C1 segment of cervical spinal cord (tissue), 14 donors: ENCODE data around the gene AKAP13.
A peak's percentile ranks its signal among the peaks of the same experiment; 100 is the strongest.

Experiments
- DNase-seq, 14 donors: peaks; one replicate each; lab custom pipeline; 2025; lab: John Stamatoyannopoulos, UW

The AKAP13 gene

DNA sequence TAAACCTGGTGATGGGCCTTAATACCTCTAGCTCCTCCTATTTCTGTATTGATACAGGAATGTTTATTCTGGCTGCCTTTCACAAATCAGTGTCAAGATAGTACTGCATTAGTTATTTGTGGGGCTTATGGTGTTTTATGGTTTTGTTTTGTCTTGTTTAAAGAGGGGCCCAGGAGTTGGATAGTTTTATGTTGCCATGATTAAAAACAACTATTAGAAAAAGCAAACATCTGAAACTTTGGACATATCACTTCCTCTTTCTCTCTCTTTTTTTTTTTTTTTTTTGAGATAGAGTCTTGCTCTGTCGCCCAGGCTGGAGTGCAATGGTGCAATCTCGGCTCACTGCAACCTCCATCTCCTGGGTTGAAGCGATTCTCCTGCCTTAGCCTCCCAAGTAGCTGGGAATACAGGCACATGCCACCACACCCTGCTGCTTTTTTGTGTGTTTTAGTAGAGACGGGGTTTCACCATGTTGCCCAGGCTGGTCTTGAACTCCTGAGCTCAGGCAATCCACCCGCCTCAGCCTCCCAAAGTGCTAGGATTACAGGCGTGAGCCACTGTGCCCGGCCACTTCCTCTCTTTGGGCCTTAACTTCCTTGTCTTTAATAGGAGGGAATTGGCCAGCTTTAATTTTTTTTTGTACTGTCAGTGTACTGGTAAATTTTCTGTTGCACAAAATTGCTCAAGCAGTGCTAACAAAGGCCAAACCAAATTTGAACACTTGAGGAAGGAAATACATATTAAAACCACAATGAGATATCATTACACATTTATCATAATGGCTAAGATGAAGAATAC, 155.3 kb downstream of the AKAP13 start:
- DNase-seq: peak in 1 of 14 donors; percentile 2

- DNase-seq: no peak
Observed at GRCh38 chr15:85536341-85536740, 155.9 kb downstream of the AKAP13 start.

GRCh38 chr15:85539491-85539890, 159.1 kb downstream of the AKAP13 start:
- no peak for DNase-seq

- DNase-seq: no peak
Observed at GRCh38 chr15:85540085-85540797, 159.8 kb downstream of the AKAP13 start.

DNA sequence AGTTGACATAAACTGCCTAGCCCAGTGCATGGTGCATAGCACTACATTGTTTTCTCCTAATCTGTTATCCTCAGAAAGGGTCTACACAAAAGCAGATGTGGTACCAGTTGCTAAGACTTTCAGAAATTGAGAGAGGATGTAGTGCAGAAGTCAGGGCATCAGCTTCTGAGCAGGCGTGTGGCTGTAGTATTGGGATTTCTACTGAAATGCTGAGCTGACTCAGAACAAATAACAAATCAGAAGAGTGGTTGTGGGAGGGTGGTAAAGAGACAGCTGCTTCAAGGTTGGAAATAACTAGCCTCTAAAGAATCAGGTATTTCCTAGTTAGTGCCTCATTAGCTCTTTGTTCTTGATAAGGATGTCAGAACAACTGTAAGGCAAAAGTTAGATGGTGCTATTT, 161.3 kb downstream of the AKAP13 start:
- no peak for DNase-seq

GRCh38 chr15:85542488-85542887, 162.1 kb downstream of the AKAP13 start:
- no peak for DNase-seq

- DNase-seq: no peak
Observed at GRCh38 chr15:85542895-85543331, 162.5 kb downstream of the AKAP13 start.

DNA sequence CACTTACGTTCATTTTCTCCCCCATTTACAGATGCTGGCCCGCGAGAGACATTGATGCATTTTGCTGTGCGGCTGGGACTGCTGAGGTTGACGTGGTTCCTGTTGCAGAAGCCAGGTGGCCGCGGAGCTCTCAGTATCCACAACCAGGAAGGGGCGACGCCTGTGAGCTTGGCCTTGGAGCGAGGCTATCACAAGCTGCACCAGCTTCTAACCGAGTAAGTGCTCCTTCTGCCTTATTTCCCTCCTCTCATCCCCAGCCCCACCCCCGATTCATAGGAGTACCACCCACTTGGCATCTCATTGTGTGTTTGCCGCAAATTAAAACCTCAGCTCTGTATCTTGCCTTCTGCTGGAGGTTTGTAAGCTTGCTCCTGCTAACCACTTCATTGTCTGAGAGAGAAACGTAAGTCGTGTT, 163.3 kb downstream of the AKAP13 start:
- peak in 5 of 14 donors; percentile 1 to 19 (median 11) for DNase-seq

- DNase-seq: no peak
Observed at GRCh38 chr15:85545185-85545584, 164.8 kb downstream of the AKAP13 start.

- DNase-seq: no peak
Observed at GRCh38 chr15:85545752-85546151, 165.3 kb downstream of the AKAP13 start.

DNA sequence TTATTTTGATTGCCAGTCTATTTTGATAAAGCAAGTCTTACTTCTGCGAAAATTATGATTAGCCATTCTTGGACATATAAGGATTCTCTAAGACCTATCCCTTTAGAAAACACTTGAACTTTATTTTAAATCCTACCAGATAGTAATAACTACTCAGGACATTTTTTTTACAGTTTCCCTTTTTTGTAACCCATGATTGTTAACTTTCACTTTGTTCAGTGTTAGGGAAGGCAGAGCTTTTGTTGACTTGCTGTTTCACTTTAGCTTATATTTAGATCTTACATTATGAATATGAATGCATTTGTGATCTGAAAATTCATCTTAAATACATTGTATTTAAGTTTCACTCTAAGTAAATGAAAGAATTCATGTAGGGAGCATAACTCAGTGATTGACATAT, 167.0 kb downstream of the AKAP13 start:
- DNase-seq: no peak

DNA sequence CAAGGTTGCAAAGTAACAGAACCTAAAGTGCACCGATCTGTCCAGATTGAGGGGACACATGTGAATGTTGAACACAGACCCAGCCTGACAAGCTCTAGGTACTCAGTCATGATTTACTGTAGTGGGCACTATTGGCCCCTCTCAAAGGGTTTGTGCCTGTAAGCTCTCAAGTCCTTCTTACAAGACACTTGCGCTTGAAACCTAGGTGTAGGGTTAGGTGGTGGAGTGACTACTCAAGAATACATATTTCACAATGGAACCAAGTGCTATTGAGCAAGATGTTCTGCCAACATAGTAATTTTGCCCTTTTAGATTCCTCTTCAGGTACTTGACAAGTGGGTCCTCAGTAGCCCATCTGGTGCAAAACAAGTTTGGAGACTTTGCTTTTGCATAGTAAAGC, 169.9 kb downstream of the AKAP13 start:
- no peak for DNase-seq

GRCh38 chr15:85551221-85551832, 170.9 kb downstream of the AKAP13 start:
- DNase-seq: no peak

DNA sequence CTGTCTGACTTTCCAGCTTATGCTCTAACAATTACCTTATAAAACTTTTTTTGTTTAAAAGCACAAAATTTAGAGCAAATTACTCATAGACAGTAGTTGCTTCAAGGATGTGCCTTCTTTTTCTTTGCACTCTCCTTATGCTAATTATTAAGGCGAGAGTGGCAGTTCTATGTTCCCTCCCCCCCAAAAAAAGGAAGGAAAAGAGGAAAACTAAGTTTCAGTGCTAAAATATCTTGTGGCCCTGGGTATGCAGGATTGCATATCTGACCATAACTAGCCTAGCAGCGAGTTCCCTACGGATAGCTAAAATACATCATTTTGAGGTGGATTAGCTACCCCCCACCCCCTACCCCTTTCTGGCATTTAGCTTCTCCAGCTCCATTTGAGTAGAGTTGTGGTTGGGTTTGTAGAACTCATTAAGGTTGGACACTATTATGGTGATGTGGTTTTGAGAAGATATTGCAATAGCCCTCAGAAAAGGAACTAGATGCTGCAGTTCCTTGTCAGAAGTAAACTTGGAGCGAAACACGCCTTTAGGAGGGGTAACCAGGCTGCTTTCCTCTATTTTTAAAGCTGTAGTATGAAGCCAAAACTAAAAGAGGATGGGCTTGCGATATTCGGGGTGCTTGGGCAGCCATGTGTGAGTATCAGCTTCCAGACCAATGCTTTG, 174.6 kb downstream of the AKAP13 start:
- no peak for DNase-seq

DNA sequence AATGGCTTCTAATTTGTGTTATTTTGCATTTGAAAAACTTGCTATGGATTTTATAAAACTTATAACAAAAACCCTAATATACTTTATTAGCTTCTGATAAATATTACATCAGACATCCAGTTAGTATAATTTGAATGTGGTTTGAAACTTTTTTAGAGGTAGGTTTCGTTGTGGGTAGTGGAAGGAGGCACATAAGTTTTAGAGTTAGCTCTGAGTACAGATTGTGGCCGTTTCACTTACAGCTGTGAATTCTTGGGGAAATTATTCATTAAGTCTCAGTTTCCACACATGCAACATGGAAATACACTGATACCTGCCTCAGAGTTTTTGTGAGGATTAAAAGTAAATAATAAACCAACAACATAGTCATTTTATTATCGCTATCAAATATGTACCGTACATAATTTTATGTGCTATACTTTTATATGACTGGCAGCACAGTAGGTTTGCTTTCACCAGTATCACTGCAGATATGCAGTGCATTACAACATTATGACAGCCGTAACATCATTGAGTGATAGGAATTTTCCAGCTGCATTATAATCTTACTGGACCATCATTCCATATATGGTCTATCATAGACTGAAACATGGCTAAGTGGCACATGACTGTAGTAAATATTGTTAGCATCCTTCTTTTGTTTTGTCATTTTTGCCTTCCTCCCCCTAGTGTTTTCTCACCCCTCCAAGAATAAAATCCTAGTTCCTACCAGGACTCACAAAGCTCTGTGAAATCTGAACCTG, 175.6 kb downstream of the AKAP13 start:
- no peak for DNase-seq

DNA sequence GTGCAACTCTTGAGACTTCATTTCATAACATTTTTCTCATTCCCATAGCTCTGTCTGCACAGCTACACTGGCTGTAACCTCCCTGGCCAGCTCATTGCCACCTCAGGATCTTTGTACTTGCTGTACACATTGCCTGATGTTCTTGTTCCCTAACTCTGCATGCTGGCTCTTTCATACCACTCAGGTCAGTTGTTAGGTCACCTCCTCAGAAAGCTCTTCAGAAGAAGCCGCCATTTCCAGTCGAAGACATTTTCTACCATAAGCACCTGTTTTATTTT, 176.2 kb downstream of the AKAP13 start:
- no peak for DNase-seq

GRCh38 chr15:85557385-85557784, 177.0 kb downstream of the AKAP13 start:
- DNase-seq: no peak

DNA sequence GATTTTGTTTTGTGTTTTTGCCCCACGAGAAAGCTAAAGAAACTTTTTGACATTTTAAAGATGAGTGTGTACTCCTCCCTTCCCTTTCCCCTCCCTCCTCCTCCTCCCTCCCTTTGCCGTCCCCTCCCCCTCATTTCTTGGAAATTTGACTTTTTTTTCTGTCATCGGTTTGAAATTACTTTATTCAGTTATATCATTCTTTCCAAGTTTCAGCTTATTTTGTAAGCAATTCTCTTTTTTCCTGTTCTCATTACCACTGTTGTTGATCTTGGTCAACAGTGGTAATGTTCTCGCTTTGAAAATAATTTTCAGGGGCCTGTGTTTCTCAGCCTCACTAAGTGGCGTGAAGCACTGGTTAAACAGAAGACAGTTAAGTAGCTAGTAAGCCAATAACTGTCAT, 178.4 kb downstream of the AKAP13 start:
- no peak for DNase-seq

DNA sequence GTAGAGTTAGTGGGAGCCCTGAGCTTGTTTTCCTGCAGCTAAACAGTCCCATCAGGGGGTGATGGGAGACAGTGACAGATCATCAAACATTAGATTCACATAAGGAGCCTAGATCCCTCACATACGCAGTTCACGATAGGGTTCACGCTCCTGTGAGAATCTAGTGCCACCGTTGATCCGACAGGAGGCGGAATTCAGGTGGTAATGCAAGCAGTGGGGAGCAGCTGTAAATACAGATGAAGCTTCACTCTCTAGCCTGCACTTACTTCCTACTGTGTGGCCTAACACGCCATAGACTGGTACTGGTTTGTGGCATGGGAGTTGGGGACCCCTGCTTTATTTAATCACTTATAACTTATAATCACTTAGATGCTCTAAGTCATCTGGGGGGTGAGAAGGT, 179.1 kb downstream of the AKAP13 start:
- DNase-seq: no peak

DNA sequence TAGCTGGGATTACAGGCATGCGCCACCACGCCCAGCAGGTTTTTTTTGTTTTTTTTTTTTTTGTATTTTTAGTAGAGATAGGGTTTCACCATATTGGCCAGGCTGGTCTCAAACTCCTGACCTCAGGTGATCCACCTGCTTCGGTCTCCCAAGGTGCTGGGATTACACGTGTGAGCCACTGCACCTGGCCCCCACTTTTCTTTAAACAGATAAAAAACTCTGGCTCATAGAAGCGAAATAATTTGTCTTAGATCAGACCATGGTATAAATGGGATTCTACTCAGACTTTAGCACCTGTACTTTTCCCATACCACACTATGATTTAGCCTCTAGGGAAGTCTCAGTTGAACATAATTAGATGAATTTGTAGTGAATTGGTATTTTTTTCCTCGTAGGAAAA, 182.4 kb downstream of the AKAP13 start:
- no peak for DNase-seq

- DNase-seq: no peak
Observed at GRCh38 chr15:85563328-85563727, 182.9 kb downstream of the AKAP13 start.

GRCh38 chr15:85563731-85564130, 183.3 kb downstream of the AKAP13 start:
- no peak for DNase-seq
